Subcutaneous adipose tissue (tissue), 4 donors: ENCODE measurements around the gene PCSK5. TPM values are rescaled to one million over a fixed set of nuclear protein-coding genes. Genes with fewer than 3 reads are reported as not detected.

Experiments
- total RNA-seq, 4 donors: library from RNA; depleted of rRNA; stranded (reverse); fragments of >200 nt; gene quantifications; one replicate each; pipeline ENCODE4 v1.1.0, GENCODE V29; 2016
- TF ChIP-seq, protein P1 (sequence below): fragments of 450-650 bp; IDR thresholded peaks from one replicate; pipeline ENCODE4 v1.5.1; 2016; ENCODE audit warnings: low read depth, mild to moderate bottlenecking, control low read depth, antibody characterized with exemption, moderate library complexity

The PCSK5 gene
- total RNA-seq, 4 donors from 2014 or later: 18.4 to 36.4 (median 20.1) TPM

DNA sequence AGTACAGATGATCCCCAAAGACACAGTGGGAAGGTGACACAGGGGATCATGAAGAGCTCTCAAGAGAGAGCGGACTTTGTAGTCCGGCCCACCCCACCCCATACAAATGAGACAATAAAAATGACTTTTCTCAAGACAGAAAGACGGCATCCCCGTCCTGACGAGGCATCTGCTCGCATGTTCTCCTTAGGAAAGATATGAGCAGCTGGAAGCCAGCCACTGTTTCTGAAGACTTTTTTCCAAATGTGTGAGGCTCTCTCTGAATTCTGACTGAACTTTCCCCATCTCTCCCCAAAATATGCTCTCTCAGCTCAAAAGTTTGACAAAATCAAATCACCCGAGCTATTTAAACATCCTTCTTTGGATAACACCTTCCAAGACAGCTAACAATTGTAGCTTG, 398.6 kb downstream of the PCSK5 start:
- TF ChIP-seq, protein P1, sequence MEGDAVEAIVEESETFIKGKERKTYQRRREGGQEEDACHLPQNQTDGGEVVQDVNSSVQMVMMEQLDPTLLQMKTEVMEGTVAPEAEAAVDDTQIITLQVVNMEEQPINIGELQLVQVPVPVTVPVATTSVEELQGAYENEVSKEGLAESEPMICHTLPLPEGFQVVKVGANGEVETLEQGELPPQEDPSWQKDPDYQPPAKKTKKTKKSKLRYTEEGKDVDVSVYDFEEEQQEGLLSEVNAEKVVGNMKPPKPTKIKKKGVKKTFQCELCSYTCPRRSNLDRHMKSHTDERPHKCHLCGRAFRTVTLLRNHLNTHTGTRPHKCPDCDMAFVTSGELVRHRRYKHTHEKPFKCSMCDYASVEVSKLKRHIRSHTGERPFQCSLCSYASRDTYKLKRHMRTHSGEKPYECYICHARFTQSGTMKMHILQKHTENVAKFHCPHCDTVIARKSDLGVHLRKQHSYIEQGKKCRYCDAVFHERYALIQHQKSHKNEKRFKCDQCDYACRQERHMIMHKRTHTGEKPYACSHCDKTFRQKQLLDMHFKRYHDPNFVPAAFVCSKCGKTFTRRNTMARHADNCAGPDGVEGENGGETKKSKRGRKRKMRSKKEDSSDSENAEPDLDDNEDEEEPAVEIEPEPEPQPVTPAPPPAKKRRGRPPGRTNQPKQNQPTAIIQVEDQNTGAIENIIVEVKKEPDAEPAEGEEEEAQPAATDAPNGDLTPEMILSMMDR: no peak

GRCh38 chr9:76289703-76290102, 399.2 kb downstream of the PCSK5 start:
- TF ChIP-seq, protein P1: no peak

DNA sequence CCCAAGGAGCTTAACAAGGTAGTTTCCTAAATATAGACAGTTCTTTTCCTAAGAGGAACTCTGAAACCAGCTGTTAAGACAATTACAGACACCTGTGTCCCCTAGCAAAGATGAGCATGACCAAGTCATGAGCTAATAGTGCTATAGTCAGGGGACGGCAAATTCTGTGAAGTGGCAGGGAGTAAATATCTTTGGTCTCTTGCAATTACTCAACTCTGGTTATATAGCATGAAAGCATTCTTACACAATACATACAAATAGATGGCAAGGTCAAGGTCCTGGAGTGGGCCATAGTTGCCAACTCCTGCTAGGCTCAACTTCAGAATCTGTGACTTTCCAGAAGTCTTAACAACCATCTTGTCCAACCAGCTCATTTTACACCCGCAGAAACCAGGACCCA, 400.1 kb downstream of the PCSK5 start:
- TF ChIP-seq, protein P1: no peak

- TF ChIP-seq, protein P1: no peak
Measured at GRCh38 chr9:76292246-76292645, 401.8 kb downstream of the PCSK5 start.

- TF ChIP-seq, protein P1: no peak
Measured at GRCh38 chr9:76292658-76293057, 402.2 kb downstream of the PCSK5 start.

GRCh38 chr9:76294301-76294700, 403.8 kb downstream of the PCSK5 start:
- TF ChIP-seq, protein P1: no peak

- TF ChIP-seq, protein P1: no peak
Measured at GRCh38 chr9:76296561-76297310, 406.3 kb downstream of the PCSK5 start.
